Measurements from ENCODE around the gene CFAP45.
A peak's percentile ranks its signal among the peaks of the same experiment; 100 is the strongest.

Gene CFAP45

GRCh38 chr1:159930216-159930615 is 30.3 kb upstream of the CFAP45 start:
- Histone ChIP-seq H3K9me3 (ENCODE audit: control insufficient read depth, low read length) (no peaks in the 10 kb centered on the region), H2AK5ac (ENCODE audit: low read length, severe bottlenecking) (no peak overlapping the region), H3K18ac (ENCODE audit: low read depth in 1 of 2, low read length in 2 of 2) (no peak overlapping the region), H3K14ac (ENCODE audit: low read length in 2 of 2) (no peak overlapping the region), H4K91ac (ENCODE audit: low read length) (no peak overlapping the region), H3K9ac (ENCODE audit: low read length) (no peak overlapping the region), H2AFZ (ENCODE audit: low read depth, low read length) (no peak overlapping the region), H3K4me2 (ENCODE audit: low read length, poor library complexity, severe bottlenecking) (no peak overlapping the region), H3K4me3 (ENCODE audit: insufficient read depth in 1 of 2, low read depth in 1 of 2, low read length in 2 of 2) (no peak overlapping the region), H2BK12ac (ENCODE audit: low read length in 2 of 2) (no peak overlapping the region), H2BK5ac (ENCODE audit: low read depth, low read length, poor library complexity, severe bottlenecking) (no peak overlapping the region), H3K36me3 (ENCODE audit: control insufficient read depth in 1 of 2, insufficient read depth in 2 of 2, low read depth in 1 of 2, low read length in 2 of 2) (no peaks in the 10 kb centered on the region), H3K27me3 (ENCODE audit: control insufficient read depth in 1 of 2, insufficient read depth in 1 of 2, low read length in 2 of 2) (peaks cover 11 to 23% of the 10 kb centered on the region in 2 experiments), H3K4me1 (ENCODE audit: control insufficient read depth, insufficient read depth, low read depth, low read length) (peaks cover 8% of the 10 kb centered on the region), H2BK120ac (ENCODE audit: low read depth, low read length) (no peak overlapping the region), H3K27ac (ENCODE audit: low read length, poor library complexity, severe bottlenecking) (no peak overlapping the region), H4K8ac (ENCODE audit: low read length) (no peak overlapping the region), H3K4ac (ENCODE audit: low read depth in 1 of 2, low read length in 2 of 2) (no peak overlapping the region), H2BK15ac (ENCODE audit: low read depth, poor library complexity, severe bottlenecking) (no peak overlapping the region), H3K23ac (ENCODE audit: low read length in 2 of 2) (no peak overlapping the region), H3K79me1 (replicated peaks; ENCODE audit: low read length, poor library complexity, severe bottlenecking) (peaks cover 4% of the 10 kb centered on the region)
- 85% methylated on average over 11 of the region's 11 CpGs for WGBS
- DNase-seq = no peak

- 67% methylated on average over 45 of the region's 48 CpGs for WGBS
- Histone ChIP-seq H3K4me3 (ENCODE audit: insufficient read depth in 1 of 2, low read depth in 1 of 2, low read length in 2 of 2) (no peak overlapping the region), H4K91ac (ENCODE audit: low read length) (peak overlapping the region; percentile 5), H2BK12ac (ENCODE audit: low read length in 2 of 2) (no peak overlapping the region), H3K23ac (ENCODE audit: low read length in 2 of 2) (no peak overlapping the region), H3K36me3 (ENCODE audit: control insufficient read depth in 1 of 2, insufficient read depth in 2 of 2, low read depth in 1 of 2, low read length in 2 of 2) (no peaks in the 10 kb centered on the region), H4K8ac (ENCODE audit: low read length) (no peak overlapping the region), H3K4ac (ENCODE audit: low read depth in 1 of 2, low read length in 2 of 2) (no peak overlapping the region), H3K27ac (ENCODE audit: low read length, poor library complexity, severe bottlenecking) (no peak overlapping the region), H3K18ac (ENCODE audit: low read depth in 1 of 2, low read length in 2 of 2) (no peak overlapping the region), H2BK5ac (ENCODE audit: low read depth, low read length, poor library complexity, severe bottlenecking) (no peak overlapping the region), H3K4me1 (ENCODE audit: control insufficient read depth, insufficient read depth, low read depth, low read length) (peaks cover 8% of the 10 kb centered on the region), H2BK15ac (ENCODE audit: low read depth, poor library complexity, severe bottlenecking) (no peak overlapping the region), H3K79me1 (replicated peaks; ENCODE audit: low read length, poor library complexity, severe bottlenecking) (peaks cover 4% of the 10 kb centered on the region), H3K9me3 (ENCODE audit: control insufficient read depth, low read length) (no peaks in the 10 kb centered on the region), H3K27me3 (ENCODE audit: control insufficient read depth in 1 of 2, insufficient read depth in 1 of 2, low read length in 2 of 2) (peaks cover 4 to 15% of the 10 kb centered on the region in 2 experiments), H3K9ac (ENCODE audit: low read length) (no peak overlapping the region), H3K4me2 (ENCODE audit: low read length, poor library complexity, severe bottlenecking) (no peak overlapping the region), H3K14ac (ENCODE audit: low read length in 2 of 2) (no peak overlapping the region), H2BK120ac (ENCODE audit: low read depth, low read length) (no peak overlapping the region), H2AK5ac (ENCODE audit: low read length, severe bottlenecking) (no peak overlapping the region), H2AFZ (ENCODE audit: low read depth, low read length) (no peak overlapping the region)
- no peak for DNase-seq
Measured at GRCh38 chr1:159929155-159930051, 29.4 kb upstream of the CFAP45 start.

GRCh38 chr1:159928491-159929050 is 28.6 kb upstream of the CFAP45 start:
- Histone ChIP-seq H4K91ac (ENCODE audit: low read length) (no peak overlapping the region), H3K4ac (ENCODE audit: low read depth in 1 of 2, low read length in 2 of 2) (no peak overlapping the region), H3K36me3 (ENCODE audit: control insufficient read depth in 1 of 2, insufficient read depth in 2 of 2, low read depth in 1 of 2, low read length in 2 of 2) (no peaks in the 10 kb centered on the region), H4K8ac (ENCODE audit: low read length) (no peak overlapping the region), H2BK12ac (ENCODE audit: low read length in 2 of 2) (no peak overlapping the region), H2BK15ac (ENCODE audit: low read depth, poor library complexity, severe bottlenecking) (peak overlapping the region; percentile 60), H3K18ac (ENCODE audit: low read depth in 1 of 2, low read length in 2 of 2) (no peak overlapping the region), H2AK5ac (ENCODE audit: low read length, severe bottlenecking) (no peak overlapping the region), H3K4me2 (ENCODE audit: low read length, poor library complexity, severe bottlenecking) (no peak overlapping the region), H3K4me3 (ENCODE audit: insufficient read depth in 1 of 2, low read depth in 1 of 2, low read length in 2 of 2) (no peak overlapping the region), H3K14ac (ENCODE audit: low read length in 2 of 2) (no peak overlapping the region), H2BK120ac (ENCODE audit: low read depth, low read length) (no peak overlapping the region), H2BK5ac (ENCODE audit: low read depth, low read length, poor library complexity, severe bottlenecking) (no peak overlapping the region), H3K27ac (ENCODE audit: low read length, poor library complexity, severe bottlenecking) (no peak overlapping the region), H2AFZ (ENCODE audit: low read depth, low read length) (no peak overlapping the region), H3K79me1 (replicated peaks; ENCODE audit: low read length, poor library complexity, severe bottlenecking) (peaks cover 4% of the 10 kb centered on the region), H3K9ac (ENCODE audit: low read length) (no peak overlapping the region), H3K9me3 (ENCODE audit: control insufficient read depth, low read length) (no peaks in the 10 kb centered on the region), H3K23ac (ENCODE audit: low read length in 2 of 2) (no peak overlapping the region), H3K27me3 (ENCODE audit: control insufficient read depth in 1 of 2, insufficient read depth in 1 of 2, low read length in 2 of 2) (peaks cover 4 to 10% of the 10 kb centered on the region in 2 experiments), H3K4me1 (ENCODE audit: control insufficient read depth, insufficient read depth, low read depth, low read length) (peaks cover 9% of the 10 kb centered on the region)
- WGBS = 93% methylated on average over 18 of the region's 18 CpGs
- no peak for DNase-seq

GRCh38 chr1:159927849-159928431 is 28.0 kb upstream of the CFAP45 start:
- Histone ChIP-seq H2BK5ac (ENCODE audit: low read depth, low read length, poor library complexity, severe bottlenecking) (no peak overlapping the region), H4K8ac (ENCODE audit: low read length) (no peak overlapping the region), H3K9ac (ENCODE audit: low read length) (no peak overlapping the region), H3K36me3 (ENCODE audit: control insufficient read depth in 1 of 2, insufficient read depth in 2 of 2, low read depth in 1 of 2, low read length in 2 of 2) (peaks cover 0 to 3% of the 10 kb centered on the region in 2 experiments), H2BK15ac (ENCODE audit: low read depth, poor library complexity, severe bottlenecking) (no peak overlapping the region), H3K4me3 (ENCODE audit: insufficient read depth in 1 of 2, low read depth in 1 of 2, low read length in 2 of 2) (no peak overlapping the region), H4K91ac (ENCODE audit: low read length) (peak overlapping the region; percentile 1), H2BK12ac (ENCODE audit: low read length in 2 of 2) (no peak overlapping the region), H3K79me1 (replicated peaks; ENCODE audit: low read length, poor library complexity, severe bottlenecking) (peaks cover 4% of the 10 kb centered on the region), H3K4me2 (ENCODE audit: low read length, poor library complexity, severe bottlenecking) (no peak overlapping the region), H2BK120ac (ENCODE audit: low read depth, low read length) (no peak overlapping the region), H3K14ac (ENCODE audit: low read length in 2 of 2) (no peak overlapping the region), H2AFZ (ENCODE audit: low read depth, low read length) (no peak overlapping the region), H3K18ac (ENCODE audit: low read depth in 1 of 2, low read length in 2 of 2) (no peak overlapping the region), H3K9me3 (ENCODE audit: control insufficient read depth, low read length) (no peaks in the 10 kb centered on the region), H3K27me3 (ENCODE audit: control insufficient read depth in 1 of 2, insufficient read depth in 1 of 2, low read length in 2 of 2) (peaks cover 4 to 10% of the 10 kb centered on the region in 2 experiments), H3K4ac (ENCODE audit: low read depth in 1 of 2, low read length in 2 of 2) (no peak overlapping the region), H3K23ac (ENCODE audit: low read length in 2 of 2) (no peak overlapping the region), H3K4me1 (ENCODE audit: control insufficient read depth, insufficient read depth, low read depth, low read length) (peaks cover 15% of the 10 kb centered on the region), H2AK5ac (ENCODE audit: low read length, severe bottlenecking) (no peak overlapping the region), H3K27ac (ENCODE audit: low read length, poor library complexity, severe bottlenecking) (no peak overlapping the region)
- DNase-seq = no peak
- WGBS = 89% methylated on average over 12 of the region's 13 CpGs

Measured in mesenchymal stem cell (in vitro differentiated cells and primary cell).